ENCODE results near the gene UBL4A. TPM values are rescaled to one million over a fixed set of nuclear protein-coding genes. Genes with fewer than 3 reads are reported as not detected.
"Not testable (repeated sequence)": the region's sequence is repeated elsewhere in the genome, so short reads cannot be mapped to it uniquely, and the experiment has no call there.

UBL4A gene
- total and polyA plus RNA-seq, 2 of the 13 experiments (the other 11 are each of a cell fraction or from before 2014, with no cell fraction given), result 16.8 to 25.5 TPM

DNA sequence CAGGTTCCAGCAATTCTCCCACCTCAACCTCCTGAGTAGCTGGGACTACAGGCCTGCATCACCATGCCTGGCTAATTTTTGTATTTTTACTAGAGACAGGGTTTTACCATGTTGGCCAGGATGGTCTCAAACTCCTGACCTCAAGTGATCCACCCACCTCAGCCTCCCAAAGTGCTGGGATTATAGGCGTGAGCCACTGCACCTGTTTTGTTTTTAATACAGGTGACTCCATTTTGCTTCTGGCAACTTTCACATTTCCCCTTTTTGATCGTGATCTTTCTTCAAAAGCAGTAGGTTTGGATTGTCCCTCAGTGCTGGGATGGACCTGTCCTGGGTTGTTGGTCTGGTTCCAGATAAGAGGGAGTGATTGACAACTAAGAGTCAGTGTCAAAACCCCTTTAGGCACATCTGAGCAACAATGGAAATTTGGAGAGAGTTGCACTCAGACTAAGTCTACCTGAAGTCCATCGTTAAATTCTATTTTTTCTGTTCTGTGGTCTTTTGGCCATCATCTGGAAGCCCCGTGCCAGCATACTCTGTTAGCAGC lies 10.2 kb upstream of the UBL4A start:
- CTCF ChIA-PET (ENCODE audit: low intra/inter-chr PET ratio, low total read pairs); H4K20me1 ChIP-seq (ENCODE audit: insufficient read depth, low read length); in situ Hi-C loops (cut with HindIII; ENCODE audit: extremely low pct_ligation_motif_present, low pct_unique_long_range_greater_than_20kb); H3K4me3 ChIP-seq (replicated peaks in 1 of 3; ENCODE audit: insufficient read depth in 1 of 3, low read depth in 2 of 3, low read length in 3 of 3); intact Hi-C loops (cut with micrococcal nuclease; ENCODE audit: unreplicated experiment); BruUV-seq (replicated peaks); FAIRE-seq; H3K4me2 ChIP-seq (ENCODE audit: low read depth, low read length); H3K27ac ChIP-seq (ENCODE audit: extremely low read length, insufficient read depth, low read length); H3K9me3 ChIP-seq (ENCODE audit: low read length); H3K79me2 ChIP-seq (ENCODE audit: insufficient read depth, low read length); DNase-seq (ENCODE audit: low spot score); H3K9ac ChIP-seq (ENCODE audit: insufficient read depth, low read depth, low read length); H3K36me3 ChIP-seq (replicated peaks in 1 of 2; ENCODE audit: control insufficient read depth in 1 of 2, insufficient read depth in 2 of 2, low read length in 2 of 2); H2AFZ ChIP-seq (ENCODE audit: low read length); H3K27me3 ChIP-seq (ENCODE audit: control insufficient read depth in 1 of 2, insufficient read depth in 2 of 2, low read length in 2 of 2); ATAC-seq; H3K4me1 ChIP-seq (ENCODE audit: insufficient read depth, low read length): not testable (repeated sequence)
- POLR2A ChIA-PET, result interaction anchor here (0.7 kb wide), 1 partner anchor 45 kb away, joined by 3 read pairs; no protein-coding TSS in a partner anchor
- WGBS (ENCODE audit: low lambda C conversion rate), result 22% methylated on average over 3 of the region's 4 CpGs

GRCh38 chrX:154495472-154495922 lies 9.1 kb upstream of the UBL4A start:
- no peak for TF ChIP-seq ZNF432 (CRISPR knock-in tag; IDR thresholded peaks at IDR 0.05; ENCODE audit: borderline replicate concordance)
- no peak for TF ChIP-seq ZNF512 (CRISPR knock-in tag; IDR thresholded peaks at IDR 0.05)
- no peak for TF ChIP-seq POLR2AphosphoS5 (IDR thresholded peaks at IDR 0.05; ENCODE audit: low read depth, low read length)
- no peak for TF ChIP-seq KLF9 (CRISPR knock-in tag; IDR thresholded peaks at IDR 0.05; ENCODE audit: low read depth)
- TF ChIP-seq IRF9 (CRISPR knock-in tag; IDR thresholded peaks at IDR 0.05; ENCODE audit: borderline replicate concordance), result no peak
- no peak for TF ChIP-seq TAF15 (IDR thresholded peaks at IDR 0.05; ENCODE audit: low read depth, low read length, poor library complexity, severe bottlenecking)
- no peak for TF ChIP-seq PREB (CRISPR knock-in tag; IDR thresholded peaks at IDR 0.05)
- no peak for TF ChIP-seq THAP11 (CRISPR knock-in tag; IDR thresholded peaks at IDR 0.05)
- WGBS (ENCODE audit: low lambda C conversion rate), result 61% methylated on average over 6 of the region's 6 CpGs
- FAIRE-seq (no peak), ATAC-seq (no peak), DNase-seq (ENCODE audit: low spot score) (no peak)
- Histone ChIP-seq H3K36me3 (replicated peaks in 1 of 2; ENCODE audit: control insufficient read depth in 1 of 2, insufficient read depth in 2 of 2, low read length in 2 of 2) (no peaks in the 10 kb centered on the region), H3K9ac (ENCODE audit: insufficient read depth, low read depth, low read length) (no peak overlapping the region), H3K27me3 (ENCODE audit: control insufficient read depth in 1 of 2, insufficient read depth in 2 of 2, low read length in 2 of 2) (no peaks in the 10 kb centered on the region), H3K4me2 (ENCODE audit: low read depth, low read length) (no peak overlapping the region), H3K9me3 (ENCODE audit: low read length) (no peaks in the 10 kb centered on the region), H4K20me1 (ENCODE audit: insufficient read depth, low read length) (no peaks in the 10 kb centered on the region), H3K27ac (ENCODE audit: extremely low read length, insufficient read depth, low read length) (no peak overlapping the region), H3K4me3 (replicated peaks in 1 of 3; ENCODE audit: insufficient read depth in 1 of 3, low read depth in 2 of 3, low read length in 3 of 3) (no peak overlapping the region), H3K79me2 (ENCODE audit: insufficient read depth, low read length) (no peaks in the 10 kb centered on the region), H3K4me1 (ENCODE audit: insufficient read depth, low read length) (no peaks in the 10 kb centered on the region), H2AFZ (ENCODE audit: low read length) (no peak overlapping the region)
- intact Hi-C loops (cut with micrococcal nuclease; ENCODE audit: unreplicated experiment) (no loop called here), in situ Hi-C loops (cut with HindIII; ENCODE audit: extremely low pct_ligation_motif_present, low pct_unique_long_range_greater_than_20kb) (no loop called here)
- ChIA-PET POLR2A (no interaction called here), CTCF (ENCODE audit: low intra/inter-chr PET ratio, low total read pairs) (no interaction called here)
- BruUV-seq (replicated peaks), result no TSS peak
